Trophoblast cell (in vitro differentiated cells and primary cell): ENCODE results near the gene MPEG1.
A peak's percentile ranks its signal among the peaks of the same experiment; 100 is the strongest.

Experiments
- DNase-seq, 2 donors: peaks; one replicate each; pipeline ENCODE4 v3.0.0-alpha.2; 2016
- H2AFZ ChIP-seq: 2 replicates; pipeline ENCODE4 v1.6.1; 2013; ENCODE audit warnings: low read length, moderate library complexity, mild to moderate bottlenecking; ENCODE audit not compliant: insufficient read depth, poor library complexity
- H2AK5ac ChIP-seq: 2 replicates; pipeline ENCODE4 v1.6.1; 2013; ENCODE audit warnings: mild to moderate bottlenecking, low read length
- H2BK120ac ChIP-seq: 2 replicates; pipeline ENCODE4 v1.6.1; 2013; ENCODE audit warnings: low read length, mild to moderate bottlenecking, moderate library complexity; ENCODE audit not compliant: insufficient read depth, poor library complexity
- H2BK12ac ChIP-seq: 2 replicates; pipeline ENCODE4 v1.6.1; 2013; ENCODE audit warnings: mild to moderate bottlenecking, low read length, moderate library complexity
- H2BK5ac ChIP-seq: 2 replicates; pipeline ENCODE4 v1.6.1; 2013; ENCODE audit warnings: low read length, low read depth, moderate library complexity, mild to moderate bottlenecking; ENCODE audit not compliant: poor library complexity
- H3K14ac ChIP-seq: 2 replicates; pipeline ENCODE4 v1.6.1; 2013; ENCODE audit warnings: mild to moderate bottlenecking, low read length
- H3K18ac ChIP-seq: 2 replicates; pipeline ENCODE4 v1.6.1; 2013; ENCODE audit warnings: mild to moderate bottlenecking, low read length
- H3K23ac ChIP-seq: 2 replicates; pipeline ENCODE4 v1.6.1; 2013; ENCODE audit warnings: low read length
- H3K27ac ChIP-seq: 2 replicates; pipeline ENCODE4 v1.5.1; 2013; ENCODE audit warnings: low read depth, mild to moderate bottlenecking, inconsistent platforms, low read length, moderate library complexity
- H3K27me3 ChIP-seq: 2 replicates; pipeline ENCODE4 v1.6.1; 2013; ENCODE audit warnings: inconsistent platforms, mild to moderate bottlenecking, low read length, moderate library complexity; ENCODE audit not compliant: insufficient read depth
- H3K36me3 ChIP-seq, 2 experiments: 1 replicate in 1 of 2; 2 replicates in 1 of 2; pipeline ENCODE4 v1.6.1; 2013; ENCODE audit warnings: low read length in 2 of 2, mild to moderate bottlenecking in 2 of 2, moderate library complexity in 1 of 2; ENCODE audit not compliant: insufficient read depth in 2 of 2, control insufficient read depth in 1 of 2
- H3K4ac ChIP-seq: 2 replicates; pipeline ENCODE4 v1.6.1; 2013; ENCODE audit warnings: low read depth, mild to moderate bottlenecking, low read length, moderate library complexity
- H3K4me1 ChIP-seq, 2 experiments: 1 replicate in 1 of 2; 2 replicates in 1 of 2; pipeline ENCODE4 v1.6.1; 2013; ENCODE audit warnings: low read length in 2 of 2, mild to moderate bottlenecking in 2 of 2, moderate library complexity in 1 of 2; ENCODE audit not compliant: insufficient read depth in 2 of 2, control insufficient read depth in 1 of 2
- H3K4me2 ChIP-seq: 2 replicates; pipeline ENCODE4 v1.6.1; 2013; ENCODE audit warnings: inconsistent platforms, mild to moderate bottlenecking, low read length, moderate library complexity
- H3K4me3 ChIP-seq: 2 replicates; pipeline ENCODE4 v1.5.1; 2013; ENCODE audit warnings: mild to moderate bottlenecking, low read depth, low read length, inconsistent platforms
- H3K79me1 ChIP-seq: one replicate; pipeline ENCODE4 v1.6.1; 2013; ENCODE audit warnings: low read length
- H3K79me2 ChIP-seq: 2 replicates; pipeline ENCODE4 v1.6.1; 2013; ENCODE audit warnings: low read length, mild to moderate bottlenecking; ENCODE audit not compliant: control insufficient read depth, insufficient read depth, poor library complexity
- H3K9ac ChIP-seq: 2 replicates; pipeline ENCODE4 v1.6.1; 2013; ENCODE audit warnings: mild to moderate bottlenecking, low read length
- H3K9me3 ChIP-seq: 2 replicates; pipeline ENCODE4 v1.6.1; 2013; ENCODE audit warnings: low read depth, mild to moderate bottlenecking, control low read depth, inconsistent platforms, low read length; ENCODE audit not compliant: insufficient read depth
- H4K12ac ChIP-seq: 2 replicates; pipeline ENCODE4 v1.6.1; 2013; ENCODE audit warnings: low read depth, mild to moderate bottlenecking, low read length, moderate library complexity
- H4K8ac ChIP-seq: 2 replicates; pipeline ENCODE4 v1.6.1; 2013; ENCODE audit warnings: low read depth, mild to moderate bottlenecking, low read length, moderate library complexity
- H4K91ac ChIP-seq: one replicate; pipeline ENCODE4 v1.6.1; 2013; ENCODE audit warnings: low read depth, mild to moderate bottlenecking, low read length, moderate library complexity
- WGBS: extraction: QIAGEN DNeasy Blood & Tissue Kit; methylation state at CpG from one replicate; pipeline ENCODE4 v1.1.7; 2013; ENCODE audit warnings: missing lambda C conversion rate; ENCODE audit not compliant: insufficient read length, insufficient coverage; ENCODE audit errors: extremely low coverage; 5-methylcytosine and 5-hydroxymethylcytosine counted together

Gene MPEG1

DNA sequence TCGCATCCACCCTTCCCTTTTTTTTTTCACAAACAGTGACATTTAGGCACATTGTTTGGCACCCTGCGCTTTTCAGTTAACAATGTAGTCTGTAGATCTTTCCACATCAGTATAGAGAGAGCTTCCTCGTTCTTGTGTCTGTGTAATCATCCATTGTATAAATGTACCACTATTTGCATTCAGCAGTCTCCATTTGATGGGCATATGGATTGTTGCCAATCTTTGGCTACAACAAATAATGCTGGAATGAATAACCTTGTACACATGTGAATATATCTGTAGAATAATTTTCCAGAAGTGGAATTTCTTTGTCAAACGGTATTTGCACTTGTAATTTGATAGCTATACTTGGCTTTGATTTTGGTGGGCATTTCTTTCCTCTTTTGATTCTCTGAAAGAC lies 17.1 kb downstream of the MPEG1 start:
- Histone ChIP-seq H3K9ac (no peak overlapping the region), H3K23ac (no peak overlapping the region), H2BK120ac (no peak overlapping the region), H2BK5ac (no peak overlapping the region), H3K18ac (no peak overlapping the region), H3K4me1 (peaks cover 10 to 12% of the 10 kb centered on the region in 2 experiments), H3K4ac (no peak overlapping the region), H2BK12ac (no peak overlapping the region), H3K14ac (no peak overlapping the region), H2AFZ (no peak overlapping the region), H3K27me3 (no peaks in the 10 kb centered on the region), H3K4me2 (no peak overlapping the region), H3K79me1 (peaks cover 10% of the 10 kb centered on the region), H3K27ac (no peak overlapping the region), H4K12ac (no peak overlapping the region), H2AK5ac (no peak overlapping the region), H3K9me3 (peaks cover 3% of the 10 kb centered on the region), H4K91ac (no peak overlapping the region), H3K79me2 (no peaks in the 10 kb centered on the region), H3K36me3 (peaks cover 27 to 49% of the 10 kb centered on the region in 2 experiments), H3K4me3 (no peak overlapping the region), H4K8ac (no peak overlapping the region)
- DNase-seq: no peak
- WGBS: no CpG with 5 or more reads among the region's 4 CpGs

DNA sequence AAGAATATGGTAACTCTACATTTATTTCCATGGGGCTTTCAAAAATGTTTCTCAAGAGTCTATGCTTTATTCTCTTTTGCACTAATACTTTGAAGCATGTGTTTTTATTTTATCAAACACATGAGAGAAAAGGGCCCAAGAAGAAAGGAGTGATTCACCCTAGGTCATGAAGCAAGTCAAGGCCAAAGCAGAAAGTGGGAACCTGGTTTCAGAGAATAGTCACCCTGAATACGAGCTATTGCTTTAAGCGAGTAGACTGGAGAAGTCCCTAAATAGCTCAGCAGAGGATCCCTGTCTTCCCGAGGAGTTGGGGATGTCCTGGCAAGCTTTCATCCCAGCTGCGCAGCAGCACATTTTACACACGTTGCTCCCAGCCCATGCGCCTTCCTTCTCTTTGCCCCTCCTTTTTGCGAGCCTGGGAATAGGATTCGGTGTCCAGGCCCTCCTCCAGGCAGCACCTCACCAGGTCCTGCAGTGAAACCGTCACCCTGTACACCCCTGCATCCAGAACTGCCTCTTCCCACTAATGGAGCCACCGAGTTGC lies 19.1 kb downstream of the MPEG1 start:
- no peak overlapping the region for H3K23ac ChIP-seq
- peaks cover 3% of the 10 kb centered on the region for H3K9me3 ChIP-seq
- no peak overlapping the region for H2BK120ac ChIP-seq
- no peaks in the 10 kb centered on the region for H3K79me2 ChIP-seq
- DNase-seq: no peak
- H3K4me1 ChIP-seq: peaks cover 20 to 26% of the 10 kb centered on the region in 2 experiments
- peaks cover 27 to 45% of the 10 kb centered on the region in 2 experiments for H3K36me3 ChIP-seq
- H2BK12ac ChIP-seq: no peak overlapping the region
- no peak overlapping the region for H3K14ac ChIP-seq
- no peak overlapping the region for H3K27ac ChIP-seq
- no peak overlapping the region for H3K4me2 ChIP-seq
- H3K79me1 ChIP-seq: peaks cover 17% of the 10 kb centered on the region
- no peak overlapping the region for H2AFZ ChIP-seq
- H3K27me3 ChIP-seq: no peaks in the 10 kb centered on the region
- H3K4me3 ChIP-seq: no peak overlapping the region
- H3K4ac ChIP-seq: no peak overlapping the region
- H4K91ac ChIP-seq: no peak overlapping the region
- H4K8ac ChIP-seq: no peak overlapping the region
- WGBS: no CpG with 5 or more reads among the region's 10 CpGs
- H4K12ac ChIP-seq: peak overlapping the region; percentile 26
- H2AK5ac ChIP-seq: no peak overlapping the region
- H2BK5ac ChIP-seq: no peak overlapping the region
- peak overlapping the region; percentile 44 for H3K18ac ChIP-seq
- no peak overlapping the region for H3K9ac ChIP-seq

DNA sequence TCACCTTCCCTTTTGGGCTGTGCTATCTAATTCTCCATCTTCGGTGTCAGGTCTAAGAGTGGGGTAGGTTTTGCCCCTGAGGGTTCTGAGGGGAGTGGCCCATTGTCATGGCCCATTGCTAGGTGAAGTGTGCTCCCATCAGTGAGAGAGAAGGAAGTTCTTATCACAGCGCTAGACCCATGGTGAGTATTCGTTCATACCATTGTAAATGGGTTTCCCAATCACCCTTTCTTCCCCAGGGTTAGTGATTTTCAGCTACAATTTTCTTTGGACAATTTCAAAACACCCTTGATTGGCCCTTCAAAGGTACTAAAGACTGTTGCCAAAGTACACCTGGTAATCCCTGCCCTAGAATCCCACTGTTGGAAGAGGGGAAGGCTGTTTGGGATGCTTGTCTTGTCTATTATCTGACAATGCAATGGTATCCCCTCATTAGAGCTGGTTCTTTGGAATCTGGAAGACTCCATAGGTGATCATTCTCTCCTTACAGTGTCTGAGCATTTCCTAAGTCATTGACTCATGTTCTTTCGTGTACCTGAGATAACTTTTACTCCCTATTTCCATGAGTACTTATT lies 20.2 kb downstream of the MPEG1 start:
- H2BK5ac ChIP-seq: peak overlapping the region; percentile 45
- peaks cover 2% of the 10 kb centered on the region for H3K79me2 ChIP-seq
- H3K9ac ChIP-seq: no peak overlapping the region
- H3K79me1 ChIP-seq: peaks cover 22% of the 10 kb centered on the region
- no peak overlapping the region for H3K14ac ChIP-seq
- H2AK5ac ChIP-seq: no peak overlapping the region
- H3K23ac ChIP-seq: no peak overlapping the region
- H3K27ac ChIP-seq: peak overlapping the region; percentile 74
- WGBS: no CpG with 5 or more reads among the region's 4 CpGs
- peak overlapping the region; percentile 55 for H4K91ac ChIP-seq
- H3K27me3 ChIP-seq: no peaks in the 10 kb centered on the region
- peaks cover 26 to 32% of the 10 kb centered on the region in 2 experiments for H3K4me1 ChIP-seq
- H2BK120ac ChIP-seq: no peak overlapping the region
- peak overlapping the region; percentile 19 for H2BK12ac ChIP-seq
- H3K36me3 ChIP-seq: peaks cover 26 to 40% of the 10 kb centered on the region in 2 experiments
- peak; percentile 78 to 96 for DNase-seq
- H4K12ac ChIP-seq: no peak overlapping the region
- H3K4me3 ChIP-seq: no peak overlapping the region
- H3K4me2 ChIP-seq: no peak overlapping the region
- H2AFZ ChIP-seq: no peak overlapping the region
- peak overlapping the region; percentile 23 for H4K8ac ChIP-seq
- H3K9me3 ChIP-seq: no peaks in the 10 kb centered on the region
- H3K4ac ChIP-seq: no peak overlapping the region
- H3K18ac ChIP-seq: no peak overlapping the region

DNA sequence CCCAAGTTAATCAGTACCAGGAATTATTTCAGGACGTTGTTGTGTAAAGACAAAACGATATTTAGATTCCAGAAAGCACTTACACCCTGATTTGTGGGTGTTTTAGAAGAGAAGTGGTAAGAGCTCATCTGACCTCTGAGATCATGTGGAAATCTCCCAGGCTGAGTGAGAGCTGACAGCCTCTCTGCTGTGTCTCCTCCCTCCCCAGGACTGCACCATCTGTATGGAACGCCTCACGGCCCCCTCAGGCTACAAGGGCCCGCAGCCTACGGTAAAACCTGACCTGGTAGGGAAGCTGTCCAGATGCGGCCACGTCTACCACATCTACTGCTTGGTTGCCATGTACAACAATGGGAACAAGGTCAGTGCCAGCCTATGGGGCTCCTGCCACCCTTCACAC lies 20.8 kb downstream of the MPEG1 start:
- H2BK5ac ChIP-seq: peak overlapping the region; percentile 45
- H3K4me1 ChIP-seq: peaks cover 28 to 33% of the 10 kb centered on the region in 2 experiments
- H3K18ac ChIP-seq: no peak overlapping the region
- H2AFZ ChIP-seq: no peak overlapping the region
- peak overlapping the region; percentile 74 for H3K27ac ChIP-seq
- WGBS: no CpG with 5 or more reads among the region's 8 CpGs
- H3K79me2 ChIP-seq: peaks cover 2% of the 10 kb centered on the region
- H2BK120ac ChIP-seq: no peak overlapping the region
- no peak overlapping the region for H3K23ac ChIP-seq
- H3K4me3 ChIP-seq: no peak overlapping the region
- peak overlapping the region; percentile 79 for H2BK12ac ChIP-seq
- peaks cover 23% of the 10 kb centered on the region for H3K79me1 ChIP-seq
- peaks cover 24 to 40% of the 10 kb centered on the region in 2 experiments for H3K36me3 ChIP-seq
- H3K27me3 ChIP-seq: no peaks in the 10 kb centered on the region
- peak overlapping the region; percentile 84 for H2AK5ac ChIP-seq
- no peak overlapping the region for H3K4me2 ChIP-seq
- H3K4ac ChIP-seq: no peak overlapping the region
- peak overlapping the region; percentile 55 for H4K91ac ChIP-seq
- H4K8ac ChIP-seq: peak overlapping the region; percentile 23
- no peak overlapping the region for H3K9ac ChIP-seq
- H3K9me3 ChIP-seq: no peaks in the 10 kb centered on the region
- H4K12ac ChIP-seq: no peak overlapping the region
- DNase-seq: peak; percentile 97 to 98
- H3K14ac ChIP-seq: no peak overlapping the region
